NCI-H345 treated with DMSO at 0.1 percent for 48 hours (cell line): ENCODE measurements around the gene LYRM2.

ENCODE experiments used
- DNase-seq: peaks from one replicate; lab custom pipeline; 2025; ENCODE audit not compliant: unreplicated experiment; lab: John Stamatoyannopoulos, UW

LYRM2 gene

GRCh38 chr6:89596484-89596883 lies 42.1 kb downstream of the LYRM2 start:
- no peak for DNase-seq

- no peak for DNase-seq
These were observed 42.5 kb downstream of the LYRM2 start for GRCh38 chr6:89596056-89596455.

- DNase-seq = no peak
These were observed 46.8 kb downstream of the LYRM2 start for GRCh38 chr6:89591745-89592144.

GRCh38 chr6:89590133-89590532 lies 48.4 kb downstream of the LYRM2 start:
- no peak for DNase-seq

- no peak for DNase-seq
These were observed 49.1 kb downstream of the LYRM2 start for GRCh38 chr6:89589297-89590025.

- DNase-seq = no peak
These were observed 53.4 kb downstream of the LYRM2 start for GRCh38 chr6:89585154-89585553.

GRCh38 chr6:89584539-89584938 lies 54.0 kb downstream of the LYRM2 start:
- no peak for DNase-seq

- DNase-seq = no peak
These were observed 55.0 kb downstream of the LYRM2 start for GRCh38 chr6:89583559-89583958.

GRCh38 chr6:89582669-89583325 lies 55.8 kb downstream of the LYRM2 start:
- DNase-seq = no peak

GRCh38 chr6:89581689-89582088 lies 56.9 kb downstream of the LYRM2 start:
- peak; percentile 70 for DNase-seq

GRCh38 chr6:89580997-89581666 lies 57.4 kb downstream of the LYRM2 start:
- DNase-seq = peak; percentile 27

- DNase-seq = no peak
These were observed 63.0 kb downstream of the LYRM2 start for GRCh38 chr6:89575562-89575960.

- DNase-seq = no peak
These were observed 63.5 kb downstream of the LYRM2 start for GRCh38 chr6:89574910-89575561.

GRCh38 chr6:89567630-89568390 lies 70.7 kb downstream of the LYRM2 start:
- DNase-seq = no peak

- no peak for DNase-seq
These were observed 71.5 kb downstream of the LYRM2 start for GRCh38 chr6:89566930-89567629.

GRCh38 chr6:89566008-89566800 lies 72.3 kb downstream of the LYRM2 start:
- DNase-seq = no peak

- DNase-seq = no peak
These were observed 73.7 kb downstream of the LYRM2 start for GRCh38 chr6:89564752-89565427.

GRCh38 chr6:89563866-89564265 lies 74.7 kb downstream of the LYRM2 start:
- DNase-seq = no peak
